GM15510 (cell line): Measurements from ENCODE around the gene KIAA0753.

ENCODE experiments used
- POLR2A ChIP-seq: IDR thresholded peaks from 3 replicates; pipeline ENCODE4 v1.6.1; 2011; ENCODE audit warnings: borderline replicate concordance; ENCODE audit not compliant: insufficient read length; ENCODE audit errors: extremely low read depth

KIAA0753 gene

DNA sequence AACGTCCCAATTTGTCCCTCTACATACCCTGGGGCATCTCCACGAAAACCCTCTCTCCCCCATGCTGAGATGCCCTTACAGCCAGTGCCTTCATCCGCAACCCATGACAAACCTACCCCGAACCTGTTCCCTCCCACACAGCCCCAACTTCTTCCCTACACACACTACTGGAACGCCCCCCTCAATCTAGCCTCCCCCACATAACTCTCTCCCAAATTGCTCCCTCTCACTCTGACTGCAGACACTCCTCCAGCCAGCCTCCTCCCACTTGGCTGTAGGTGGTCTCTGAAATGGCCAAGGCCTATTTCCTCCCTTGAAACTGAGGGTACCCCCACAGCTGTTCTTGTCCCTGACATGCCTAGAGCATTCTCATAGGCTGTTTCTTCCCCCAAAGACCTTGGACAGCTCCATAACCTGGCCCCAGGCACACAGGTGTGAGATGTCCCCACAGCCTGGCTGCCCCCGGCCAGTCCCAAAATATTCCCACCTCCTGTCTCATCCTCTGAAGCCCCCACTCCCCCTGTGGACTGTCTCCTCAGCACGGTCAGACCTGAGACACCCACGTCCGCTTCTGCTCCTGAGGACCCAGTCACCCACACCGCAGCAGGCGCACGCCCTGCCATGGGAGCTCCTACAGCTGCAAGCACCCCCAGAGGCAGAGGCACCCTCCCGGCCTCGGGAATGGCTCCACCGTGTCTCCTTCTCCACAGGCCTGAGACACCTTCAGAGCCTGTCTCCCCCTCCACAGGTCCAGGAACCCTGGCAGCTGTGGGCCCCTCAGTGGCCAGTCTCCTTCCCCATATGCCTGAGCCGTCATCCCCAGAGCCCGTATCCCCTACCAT is 3.7 kb downstream of the KIAA0753 start:
- no peak for TF ChIP-seq POLR2A

DNA sequence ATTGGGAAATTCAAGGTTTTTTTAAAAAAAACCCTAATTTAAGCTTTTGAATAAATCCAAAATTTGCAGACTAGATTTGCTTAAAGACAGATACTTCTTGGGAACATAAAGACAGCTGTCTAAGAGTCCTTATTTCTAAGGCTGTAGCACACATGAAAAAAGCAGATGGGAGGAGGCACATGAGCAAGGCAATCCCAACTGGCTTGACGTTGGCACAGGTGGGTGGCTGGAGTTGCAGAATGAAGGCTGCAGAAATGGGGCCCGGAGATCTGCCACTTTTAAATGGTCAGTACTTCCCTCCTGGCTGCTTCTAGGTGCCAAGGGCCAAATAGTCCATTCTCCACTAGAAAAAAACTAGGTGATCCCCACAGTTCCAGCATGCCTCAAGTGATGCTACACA is 4.4 kb downstream of the KIAA0753 start:
- TF ChIP-seq POLR2A, result no peak

DNA sequence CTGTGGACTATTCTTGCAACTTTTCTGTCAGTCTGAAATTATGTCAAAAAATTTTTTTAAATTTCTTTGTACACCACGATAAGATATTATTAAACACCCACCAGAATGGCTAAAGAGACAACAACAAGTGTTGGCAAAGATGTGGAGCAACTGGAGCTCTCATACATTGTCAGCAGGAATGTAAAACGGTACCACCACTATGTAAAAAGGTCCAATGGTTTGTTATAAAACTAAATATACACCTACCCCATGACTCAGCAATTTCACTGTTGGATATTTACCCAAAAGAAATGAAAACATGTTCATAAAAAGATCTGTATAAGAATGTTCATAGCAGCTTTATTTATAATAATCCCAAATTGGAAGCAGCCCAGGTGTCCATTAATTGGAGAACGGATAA is 7.2 kb downstream of the KIAA0753 start:
- TF ChIP-seq POLR2A, result no peak

DNA sequence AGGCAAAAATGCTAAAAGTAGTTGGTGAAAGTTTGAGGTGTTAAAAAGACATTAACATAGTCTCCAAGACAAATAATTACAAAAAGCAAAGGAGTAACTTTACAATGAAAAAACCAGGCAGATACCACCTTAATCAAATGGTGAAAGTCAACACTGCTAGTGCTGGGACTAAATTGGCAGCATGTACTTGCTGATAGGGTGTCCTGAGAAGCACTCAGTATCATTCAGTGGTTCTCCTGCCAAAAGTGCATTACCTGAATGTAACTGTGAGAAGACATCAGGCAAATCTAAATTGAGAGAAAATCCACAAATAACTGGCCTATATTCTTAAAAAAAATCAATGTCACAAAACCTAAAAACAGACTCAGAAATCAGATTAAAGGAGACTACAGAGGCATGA is 8.0 kb downstream of the KIAA0753 start:
- TF ChIP-seq POLR2A, result no peak

DNA sequence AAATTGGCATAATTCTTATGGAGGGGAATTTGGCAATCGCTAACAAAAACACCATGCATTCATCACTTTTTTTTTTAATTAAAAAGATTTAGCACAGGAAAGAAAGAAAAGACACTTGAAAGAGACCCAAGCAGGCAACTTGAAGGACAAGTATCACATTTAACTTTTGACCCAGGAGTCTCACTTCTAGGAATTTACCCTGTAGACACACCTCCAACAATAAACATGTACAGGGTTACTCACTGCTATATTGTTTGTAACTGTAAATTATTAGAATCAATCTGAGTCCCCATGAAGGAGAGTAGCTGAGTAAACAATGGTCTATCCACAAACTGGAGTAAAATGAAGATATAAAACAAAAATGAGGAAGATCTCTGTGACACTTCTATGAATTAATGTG is 10.1 kb downstream of the KIAA0753 start:
- no peak for TF ChIP-seq POLR2A

DNA sequence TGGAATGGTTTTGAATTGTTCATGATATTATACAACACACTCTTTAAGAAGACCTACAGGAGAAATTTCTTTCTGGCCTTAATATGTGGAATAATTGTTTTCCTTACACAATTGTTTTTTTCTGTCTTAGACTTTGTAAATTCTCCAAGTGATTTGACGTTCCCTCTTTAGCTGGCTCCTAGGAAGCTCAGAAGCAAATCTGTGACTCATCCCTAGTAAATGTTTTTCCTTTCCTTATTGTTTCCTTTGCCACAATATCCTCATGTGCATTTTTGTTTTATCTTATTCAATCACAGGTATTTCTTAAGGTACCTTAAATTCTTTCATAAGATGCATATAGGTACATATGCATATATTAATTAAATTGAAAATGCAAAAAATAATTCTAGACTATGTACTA is 13.5 kb downstream of the KIAA0753 start:
- no peak for TF ChIP-seq POLR2A

DNA sequence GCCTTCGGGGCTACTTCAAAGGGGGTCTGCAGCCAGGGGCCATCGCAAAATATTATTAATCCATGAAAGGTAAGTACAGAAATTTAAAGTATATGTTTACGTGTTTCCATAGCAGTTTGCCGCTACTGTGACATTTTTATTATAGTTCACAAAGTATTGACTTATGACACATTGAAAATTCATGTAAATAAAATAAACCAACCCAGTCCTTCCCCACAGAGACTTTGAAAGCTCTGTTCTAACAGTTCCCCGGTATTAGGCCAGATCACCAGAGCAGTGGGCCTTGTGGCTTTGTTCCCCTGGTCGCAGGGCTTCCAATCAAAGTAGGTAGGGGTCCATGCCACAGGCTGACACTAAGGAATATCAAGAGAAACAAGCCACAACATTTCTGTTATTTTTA is 13.9 kb downstream of the KIAA0753 start:
- no peak for TF ChIP-seq POLR2A

DNA sequence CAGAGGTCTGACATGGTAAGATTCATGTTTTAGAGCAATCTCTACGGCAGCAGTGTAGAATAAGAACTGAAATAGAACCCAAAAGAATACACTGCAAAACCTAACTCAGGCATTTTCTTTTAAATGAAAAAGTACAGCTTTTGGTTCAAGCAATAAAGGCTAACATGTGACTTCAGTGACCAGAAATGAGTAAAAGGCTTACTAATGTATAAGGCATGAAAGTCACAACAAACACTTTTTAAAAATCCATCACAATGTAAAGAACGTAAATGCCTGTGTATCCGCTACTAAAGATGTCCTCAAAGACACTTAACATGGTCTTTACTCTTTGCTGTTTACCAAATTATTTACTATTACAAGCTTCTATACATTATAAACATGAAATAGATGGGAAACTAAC is 16.6 kb downstream of the KIAA0753 start:
- no peak for TF ChIP-seq POLR2A

DNA sequence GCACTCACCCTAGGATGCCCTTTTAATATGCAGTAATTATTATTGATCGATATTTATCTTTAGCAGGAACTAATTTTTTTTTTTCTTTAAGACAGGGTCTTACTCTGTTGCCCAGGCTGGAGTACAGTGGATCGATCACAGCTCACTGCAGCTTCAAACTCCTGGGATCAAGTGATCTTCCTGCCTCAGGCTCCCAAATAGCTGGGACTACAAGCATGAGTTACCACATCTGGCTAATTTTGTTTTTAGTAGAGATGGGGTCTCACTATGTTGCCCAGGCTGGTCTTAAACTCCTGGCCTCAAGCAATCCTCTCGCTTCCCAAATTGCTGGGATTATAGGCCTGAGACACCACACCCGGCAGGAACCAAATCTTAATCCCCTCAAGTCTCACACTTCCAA is 29.3 kb downstream of the KIAA0753 start:
- TF ChIP-seq POLR2A, result no peak

DNA sequence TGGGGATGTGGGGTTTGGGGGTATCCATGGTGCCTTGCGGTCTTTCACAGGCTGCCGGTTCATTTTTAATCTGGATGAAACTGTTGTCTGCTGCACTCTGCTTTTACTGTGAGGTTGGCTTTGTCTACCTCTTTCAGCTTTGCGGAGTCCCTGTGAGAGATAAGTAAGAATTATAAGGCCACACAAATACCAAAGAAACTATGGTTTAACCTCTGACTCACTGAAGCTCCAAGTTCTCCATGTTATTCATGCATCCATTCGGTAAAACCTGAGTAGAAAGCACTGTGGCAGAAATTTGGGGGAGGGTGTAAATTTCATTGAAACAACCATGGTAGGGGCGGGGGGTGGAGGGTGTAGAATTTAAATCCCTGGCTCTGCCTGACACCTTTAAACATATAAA is 30.5 kb downstream of the KIAA0753 start:
- no peak for TF ChIP-seq POLR2A

DNA sequence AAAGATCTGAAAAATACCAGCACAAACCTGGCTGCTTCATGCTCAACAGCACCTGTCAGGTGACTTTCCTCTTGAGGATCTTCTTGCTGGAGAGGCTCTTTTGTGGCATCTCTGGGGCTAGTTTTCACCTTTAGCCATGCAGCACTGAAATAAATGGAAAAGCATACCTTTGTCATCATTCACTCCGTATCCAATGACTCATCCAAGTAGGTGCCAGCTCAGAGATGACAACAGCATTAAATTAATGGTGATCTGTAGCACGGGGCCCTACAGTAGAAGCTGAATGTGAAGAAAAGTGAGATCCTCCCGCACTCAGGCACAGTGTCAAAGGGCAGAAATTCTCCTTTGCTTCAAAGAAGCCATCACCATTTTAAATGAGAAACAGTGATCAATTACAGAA is 32.2 kb downstream of the KIAA0753 start:
- TF ChIP-seq POLR2A, result no peak

DNA sequence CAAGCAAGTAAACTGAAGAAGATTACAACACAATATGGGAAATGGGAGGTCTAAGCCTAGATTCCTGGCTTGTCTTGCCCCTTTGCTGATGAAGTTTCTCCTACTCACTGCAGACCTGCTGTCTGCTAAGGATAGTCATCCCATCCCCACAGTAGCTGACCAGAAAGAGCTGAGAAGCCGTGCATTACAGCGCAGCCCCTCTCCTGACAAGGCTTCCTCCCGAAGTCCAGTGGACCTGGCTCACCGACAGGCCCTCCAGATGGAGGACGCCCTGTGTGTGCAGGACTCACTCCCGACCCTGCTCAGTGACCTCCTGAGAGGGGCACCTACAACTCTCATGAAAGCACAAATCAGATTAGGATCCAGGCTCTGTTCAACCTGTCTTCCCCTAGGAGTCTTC is 35.4 kb downstream of the KIAA0753 start:
- TF ChIP-seq POLR2A, result no peak

DNA sequence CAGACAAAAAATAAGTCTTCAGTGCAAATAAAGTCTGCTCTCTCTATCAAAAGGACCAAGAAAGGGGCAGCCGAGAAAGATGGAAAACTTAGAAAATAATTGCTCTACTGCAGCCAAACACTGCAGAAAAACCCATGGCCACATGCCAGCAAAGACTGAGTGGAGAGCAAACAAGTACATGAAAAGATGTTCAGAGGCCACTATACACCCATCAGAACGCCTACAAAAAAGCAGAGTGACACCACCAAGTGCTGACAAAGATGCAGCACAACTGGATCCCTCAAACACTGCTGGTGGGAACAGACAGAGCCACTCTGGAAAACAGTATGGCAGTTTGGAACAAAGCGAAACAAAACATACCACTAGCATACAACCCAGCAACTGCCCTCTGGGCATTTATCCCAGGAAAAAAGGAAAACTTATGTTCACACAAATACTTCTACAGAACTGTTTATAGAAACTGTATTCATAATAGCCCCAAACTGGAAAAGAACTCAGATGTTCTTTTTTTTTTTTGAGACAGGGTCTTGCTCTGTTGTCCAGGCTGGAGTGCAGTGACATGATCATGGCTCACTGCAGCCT is 36.7 kb downstream of the KIAA0753 start:
- TF ChIP-seq POLR2A, result no peak

DNA sequence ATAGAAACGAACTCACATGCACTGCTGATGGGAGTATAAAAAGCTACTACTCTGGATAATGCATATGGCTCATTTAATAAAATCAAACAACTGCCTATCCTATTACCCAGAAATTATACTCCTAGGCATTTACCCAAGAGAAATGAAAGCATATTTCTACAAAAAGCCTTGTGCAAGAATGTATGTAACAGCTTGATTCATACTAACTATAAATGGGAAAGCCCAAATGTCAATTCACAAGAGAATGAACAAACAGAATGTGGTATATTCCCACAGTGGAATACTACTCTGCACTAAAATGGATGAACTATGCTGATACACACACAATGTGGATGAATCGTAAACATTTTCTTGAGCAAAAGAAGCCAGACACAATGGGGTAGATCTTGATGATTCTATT is 38.4 kb downstream of the KIAA0753 start:
- no peak for TF ChIP-seq POLR2A

DNA sequence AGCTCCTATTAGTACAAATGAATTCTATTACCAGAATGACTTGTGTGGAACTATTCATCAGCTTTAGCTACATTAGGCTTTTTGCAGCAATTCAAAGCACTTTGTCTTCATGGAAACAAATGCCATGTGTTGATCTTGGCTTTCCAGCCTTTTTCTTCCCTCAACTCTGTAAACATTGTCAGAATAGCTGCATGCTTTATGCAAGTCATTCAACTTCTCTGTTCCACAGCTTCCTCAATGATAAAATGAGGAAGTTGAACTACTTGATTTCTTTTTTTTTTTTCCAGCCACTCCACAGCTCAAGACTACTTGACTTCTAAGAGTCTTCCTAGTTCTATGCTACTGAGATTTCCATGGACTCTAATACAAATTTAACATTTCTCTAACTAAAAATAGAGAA is 41.1 kb downstream of the KIAA0753 start:
- TF ChIP-seq POLR2A, result no peak

DNA sequence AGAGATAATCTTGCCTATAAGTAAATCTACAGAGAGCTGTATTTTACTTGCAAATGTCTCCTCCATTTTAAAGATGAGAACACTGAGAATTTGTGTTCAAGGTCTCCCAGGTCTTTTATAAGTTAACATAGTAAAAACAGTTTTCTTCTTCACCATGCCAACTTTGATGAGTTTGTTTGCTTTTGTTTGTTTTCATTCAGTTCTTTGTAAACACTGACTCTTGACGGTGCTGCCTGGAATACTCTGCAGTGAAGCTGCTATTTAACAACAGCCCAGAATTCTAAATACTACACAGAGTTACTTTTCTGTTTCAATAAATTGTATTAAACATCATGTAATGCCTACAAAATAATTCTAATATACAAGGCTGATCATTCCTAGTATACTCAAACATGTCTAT is 42.8 kb downstream of the KIAA0753 start:
- TF ChIP-seq POLR2A, result no peak

DNA sequence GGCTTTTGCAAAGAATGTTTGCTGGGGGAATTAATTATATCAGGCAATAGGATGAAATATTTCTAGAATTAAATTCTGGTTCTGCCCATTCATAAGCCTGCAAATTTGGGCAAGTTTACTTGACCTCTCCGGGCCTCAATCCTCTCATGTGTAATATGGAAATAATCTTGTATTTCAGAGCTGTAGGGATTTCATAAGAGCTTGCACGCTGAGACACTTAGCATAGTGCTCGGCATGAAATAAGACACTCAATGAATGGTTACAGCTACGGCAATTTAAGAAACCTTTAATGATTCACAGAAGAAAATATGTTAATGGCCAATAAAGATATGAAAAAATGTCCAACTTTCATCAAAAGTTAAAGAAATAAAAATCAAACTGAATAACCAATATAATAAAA is 43.6 kb downstream of the KIAA0753 start:
- no peak for TF ChIP-seq POLR2A

DNA sequence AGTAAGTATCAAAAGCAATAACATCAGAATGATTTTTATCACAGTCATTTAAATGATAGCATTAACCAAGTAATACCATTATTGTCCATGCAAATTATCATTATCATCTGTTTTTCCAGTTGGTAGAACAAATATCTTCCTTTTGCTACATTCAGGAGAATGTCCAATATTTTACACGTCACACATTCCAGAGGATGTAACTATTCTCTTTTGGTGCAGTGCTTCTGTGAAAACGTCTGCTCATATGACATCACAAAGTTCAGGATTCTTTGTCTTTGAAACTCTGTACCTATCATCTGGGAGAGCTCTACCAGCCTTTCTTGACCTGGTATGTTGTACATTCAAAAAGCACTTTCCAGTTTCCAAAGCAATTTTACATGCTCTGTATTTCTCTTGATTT is 44.0 kb downstream of the KIAA0753 start:
- TF ChIP-seq POLR2A, result no peak

DNA sequence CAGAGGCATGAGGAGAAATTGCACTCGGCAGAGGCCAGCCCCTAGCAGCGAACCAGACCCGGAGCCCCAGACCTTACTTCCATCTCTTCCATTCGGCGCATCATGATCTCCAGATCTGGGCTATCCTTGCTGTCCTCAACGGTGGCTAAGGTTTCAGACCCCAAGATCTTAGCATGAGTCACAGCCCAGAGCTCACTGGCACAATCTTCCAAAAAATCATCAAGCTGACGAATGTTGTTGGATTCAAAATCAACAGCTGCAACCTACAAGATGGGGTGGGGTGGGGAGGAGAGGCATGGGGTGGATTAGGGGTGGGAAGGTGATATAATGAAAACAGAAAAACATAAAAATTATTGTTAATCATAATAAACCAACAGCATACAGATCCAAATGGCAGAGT is 44.4 kb downstream of the KIAA0753 start:
- TF ChIP-seq POLR2A, result no peak
